Panc1 (cell line): ENCODE results near the gene SARDH. TPM values are rescaled to one million over a fixed set of nuclear protein-coding genes. Genes with fewer than 3 reads are reported as not detected.

ENCODE experiments used
- ATAC-seq: fragments of 200-7000 bp; cut with Tn5 transposase; 2 replicates; pipeline ENCODE4 v1.9.1; 2020; ENCODE audit warnings: mild to moderate bottlenecking, moderate library complexity
- BruUV-seq: library from RNA; stranded (reverse); fragments of 400-500 nt; replicated peaks from 2 replicates; lab custom pipeline; 2021; lab: Mats Ljungman, UMichigan
- CTCF ChIA-PET: fragments of 300-600 bp; sonication (Branson Sonifier 250); formaldehyde crosslinking; loops from one replicate; lab custom pipeline; 2022; ENCODE audit warnings: antibody characterized with exemption; lab: Charles Lee
- POLR2A ChIA-PET: fragments of 300-600 bp; sonication (Branson Sonifier 250); formaldehyde crosslinking; loops from one replicate; lab custom pipeline; 2022; ENCODE audit warnings: antibody characterized with exemption; lab: Charles Lee
- DNase-seq: peaks from one replicate; pipeline ENCODE4 v3.0.0-alpha.2; 2010; ENCODE audit warnings: low read depth, low spot score
- H3K27ac ChIP-seq: 2 replicates; pipeline ENCODE4 v1.5.1; 2011; ENCODE audit warnings: mild to moderate bottlenecking, low read length, inconsistent platforms
- H3K27me3 ChIP-seq: fragments of 200-500 bp; sonication (Bioruptor generic); 2 replicates; pipeline ENCODE4 v1.6.0; 2014; ENCODE audit warnings: low read length, inconsistent platforms; ENCODE audit not compliant: control insufficient read depth, insufficient read depth
- H3K36me3 ChIP-seq: fragments of 200-500 bp; sonication (Bioruptor generic); 2 replicates; pipeline ENCODE4 v1.5.1; 2014; ENCODE audit warnings: inconsistent platforms, mild to moderate bottlenecking, low read length, moderate library complexity; ENCODE audit not compliant: control insufficient read depth, insufficient read depth
- H3K4me1 ChIP-seq: 2 replicates; pipeline ENCODE4 v1.5.1; 2011; ENCODE audit warnings: inconsistent platforms, mild to moderate bottlenecking, low read length, moderate library complexity; ENCODE audit not compliant: control insufficient read depth, insufficient read depth
- H3K4me3 ChIP-seq, 2 experiments: 2 replicates each; pipeline ENCODE4 v1.5.1; 2011 to 2012; ENCODE audit warnings: low read depth in 2 of 2, low read length in 2 of 2, mild to moderate bottlenecking in 2 of 2, inconsistent platforms in 1 of 2, moderate library complexity in 1 of 2
- H3K9me3 ChIP-seq: fragments of 200-500 bp; sonication (Bioruptor generic); 2 replicates; pipeline ENCODE4 v1.5.1; 2014; ENCODE audit warnings: low read depth, mild to moderate bottlenecking, inconsistent platforms, low read length, moderate library complexity; ENCODE audit not compliant: control insufficient read depth, insufficient read depth
- CTCF ChIP-seq: fragments of 450-650 bp; IDR thresholded peaks from 2 replicates; pipeline ENCODE4 v1.5.1; 2017; ENCODE audit warnings: mild to moderate bottlenecking
- POLR2AphosphoS5 ChIP-seq: IDR thresholded peaks from 2 replicates; pipeline ENCODE4 v1.6.1; 2012; ENCODE audit warnings: mild to moderate bottlenecking, low read depth, low read length, moderate library complexity
- REST ChIP-seq, 2 experiments: IDR thresholded peaks; 2 replicates each; pipeline ENCODE4 v1.6.1; 2011 to 2012; ENCODE audit warnings: low read depth in 2 of 2, control low read depth in 1 of 2, low read length in 1 of 2, mild to moderate bottlenecking in 1 of 2, moderate library complexity in 1 of 2; ENCODE audit not compliant: insufficient read depth in 1 of 2
- SIN3A ChIP-seq: IDR thresholded peaks from 2 replicates; pipeline ENCODE4 v1.6.1; 2012; ENCODE audit warnings: low read depth, mild to moderate bottlenecking, low read length, moderate library complexity, borderline replicate concordance; ENCODE audit not compliant: insufficient read depth
- TCF7L2 ChIP-seq: IDR thresholded peaks from 2 replicates; pipeline ENCODE4 v1.6.1; 2011; ENCODE audit warnings: mild to moderate bottlenecking, low read depth, low read length, inconsistent platforms
- in situ Hi-C: cut with HindIII; loops from 2 replicates; pipeline ENCODE4 v1.10.0; 2016; ENCODE audit warnings: low sequenced_read_pairs, low pct_unique_long_range_greater_than_20kb
- intact Hi-C: fragments of 100-400 bp; cut with micrococcal nuclease; formaldehyde crosslinking; loops from one replicate; pipeline ENCODE4 v1.10.0; 2022; ENCODE audit not compliant: unreplicated experiment
- total RNA-seq: library from RNA; stranded (reverse); gene quantifications from one replicate; pipeline ENCODE4 v1.2.1, GENCODE V29; 2021; ENCODE audit not compliant: unreplicated experiment

SARDH gene
- total RNA-seq, 1 experiment from 2014 or later, result 0.13 TPM

- no TSS peak for BruUV-seq
- DNase-seq (no peak), ATAC-seq (no peak)
- no peak overlapping the region for H3K4me3 ChIP-seq
- no peaks in the 10 kb centered on the region for H3K4me1 ChIP-seq
- no peak overlapping the region for H3K27ac ChIP-seq
- in situ Hi-C loops, result no loop called here
- ChIA-PET CTCF (no interaction called here), POLR2A (no interaction called here)
- intact Hi-C loops, result no loop called here
- no peaks in the 10 kb centered on the region for H3K27me3 ChIP-seq
- H3K9me3 ChIP-seq, result no peaks in the 10 kb centered on the region
- TF ChIP-seq TCF7L2 (no peak), SIN3A (no peak), CTCF (no peak), REST (IDR thresholded peaks at IDR 0.05; ENCODE audit: insufficient read depth in 1 of 2, low read depth in 2 of 2, low read length in 1 of 2) (no peak), POLR2AphosphoS5 (no peak)
- H3K36me3 ChIP-seq, result no peaks in the 10 kb centered on the region
Observed at GRCh38 chr9:133754688-133755227, 16.6 kb upstream of the SARDH start.

GRCh38 chr9:133754187-133754586 lies 16.0 kb upstream of the SARDH start:
- no peak for DNase-seq
- H3K27me3 ChIP-seq, result no peaks in the 10 kb centered on the region
- TF ChIP-seq TCF7L2, result no peak
- TF ChIP-seq REST (IDR thresholded peaks at IDR 0.05; ENCODE audit: insufficient read depth in 1 of 2, low read depth in 2 of 2, low read length in 1 of 2), result no peak
- no peak for TF ChIP-seq SIN3A
- TF ChIP-seq CTCF, result no peak
- TF ChIP-seq POLR2AphosphoS5, result no peak
- no peak for ATAC-seq
- no peak overlapping the region for H3K27ac ChIP-seq
- ChIA-PET POLR2A (no interaction called here), CTCF (no interaction called here)
- no peaks in the 10 kb centered on the region for H3K9me3 ChIP-seq
- no peaks in the 10 kb centered on the region for H3K4me1 ChIP-seq
- intact Hi-C loops (no loop called here), in situ Hi-C loops (no loop called here)
- BruUV-seq, result no TSS peak
- H3K4me3 ChIP-seq, result no peak overlapping the region
- no peaks in the 10 kb centered on the region for H3K36me3 ChIP-seq
